Neural progenitor cell (in vitro differentiated cells): ENCODE data around the gene NCOR1. TPM values are rescaled to one million over a fixed set of nuclear protein-coding genes. Genes with fewer than 3 reads are reported as not detected.
A peak's percentile ranks its signal among the peaks of the same experiment; 100 is the strongest.

ENCODE experiments used
- DNase-seq: peaks from one replicate; pipeline ENCODE4 v3.0.0-alpha.2; 2016; ENCODE audit warnings: low spot score
- H2AFZ ChIP-seq: fragments of 200-600 bp; sonication (generic); replicated peaks from 2 replicates; pipeline ENCODE4 v1.6.1; 2016; ENCODE audit warnings: antibody characterized with exemption
- H3F3A ChIP-seq: fragments of 200-600 bp; sonication (generic); 2 replicates; pipeline ENCODE4 v1.6.1; 2016; ENCODE audit warnings: antibody characterized with exemption, low read depth
- H3K27ac ChIP-seq: fragments of 200-600 bp; sonication (generic); 2 replicates; pipeline ENCODE4 v1.5.1; 2016; ENCODE audit warnings: mild to moderate bottlenecking
- H3K27me3 ChIP-seq: fragments of 200-600 bp; sonication (generic); 2 replicates; pipeline ENCODE4 v1.6.1; 2016; ENCODE audit warnings: mild to moderate bottlenecking, moderate library complexity
- H3K36me3 ChIP-seq: fragments of 200-600 bp; sonication (generic); 2 replicates; pipeline ENCODE4 v1.5.1; 2016
- H3K4me1 ChIP-seq: fragments of 200-600 bp; sonication (generic); 2 replicates; pipeline ENCODE4 v1.6.1; 2016; ENCODE audit warnings: mixed run types
- H3K4me2 ChIP-seq: fragments of 200-600 bp; sonication (generic); 2 replicates; pipeline ENCODE4 v1.6.1; 2016
- H3K4me3 ChIP-seq: fragments of 200-600 bp; sonication (generic); 2 replicates; pipeline ENCODE4 v1.5.1; 2016
- H3K79me2 ChIP-seq: fragments of 200-600 bp; sonication (generic); 2 replicates; pipeline ENCODE4 v1.6.1; 2016; ENCODE audit warnings: low read depth
- H3K9ac ChIP-seq: fragments of 200-600 bp; sonication (generic); 2 replicates; pipeline ENCODE4 v1.6.1; 2016
- H3K9me3 ChIP-seq: fragments of 200-600 bp; sonication (generic); 2 replicates; pipeline ENCODE4 v1.5.1; 2016; ENCODE audit warnings: low read depth
- H4K20me1 ChIP-seq: fragments of 200-600 bp; sonication (generic); 2 replicates; pipeline ENCODE4 v1.6.1; 2016; ENCODE audit warnings: low read depth
- H3K27ac Mint-ChIP-seq: 3 replicates; pipeline ENCODE4 v1.8.0; 2021; ENCODE audit warnings: mixed read lengths
- H3K27me3 Mint-ChIP-seq: 2 replicates; pipeline ENCODE4 v1.8.0; 2022; ENCODE audit warnings: low read depth, mild to moderate bottlenecking, inconsistent platforms, moderate library complexity, mixed read lengths; ENCODE audit not compliant: insufficient read depth
- H3K36me3 Mint-ChIP-seq: 3 replicates; pipeline ENCODE4 v1.8.0; 2021; ENCODE audit warnings: mixed read lengths
- H3K4me1 Mint-ChIP-seq: 3 replicates; pipeline ENCODE4 v1.8.0; 2021; ENCODE audit warnings: mixed read lengths
- H3K4me3 Mint-ChIP-seq: 3 replicates; pipeline ENCODE4 v1.8.0; 2021; ENCODE audit warnings: mild to moderate bottlenecking, moderate library complexity, mixed read lengths
- H3K9me3 Mint-ChIP-seq: 3 replicates; pipeline ENCODE4 v1.8.0; 2020; ENCODE audit warnings: mixed read lengths
- EZH2 ChIP-seq: fragments of 200-600 bp; sonication (generic); IDR thresholded peaks from 2 replicates; pipeline ENCODE4 v1.6.1; 2017; ENCODE audit warnings: antibody characterized with exemption, mild to moderate bottlenecking, moderate library complexity
- EZH2phosphoT487 ChIP-seq: fragments of 200-600 bp; sonication (generic); IDR thresholded peaks from 2 replicates; pipeline ENCODE4 v1.6.1; 2017; ENCODE audit warnings: antibody characterized with exemption
- total RNA-seq: library from RNA; depleted of rRNA; stranded (reverse); fragments of >200 nt; gene quantifications from 2 replicates; pipeline ENCODE4 v1.2.3, GENCODE V29; 2015; ENCODE audit warnings: low replicate concordance
- TF ChIP-seq, protein P1 (sequence below): fragments of 200-600 bp; sonication (generic); IDR thresholded peaks from 2 replicates; pipeline ENCODE4 v1.5.1; 2017; ENCODE audit warnings: antibody characterized with exemption, mild to moderate bottlenecking

Gene NCOR1
- total RNA-seq, 1 donor from 2014 or later = 86.8 TPM

DNA sequence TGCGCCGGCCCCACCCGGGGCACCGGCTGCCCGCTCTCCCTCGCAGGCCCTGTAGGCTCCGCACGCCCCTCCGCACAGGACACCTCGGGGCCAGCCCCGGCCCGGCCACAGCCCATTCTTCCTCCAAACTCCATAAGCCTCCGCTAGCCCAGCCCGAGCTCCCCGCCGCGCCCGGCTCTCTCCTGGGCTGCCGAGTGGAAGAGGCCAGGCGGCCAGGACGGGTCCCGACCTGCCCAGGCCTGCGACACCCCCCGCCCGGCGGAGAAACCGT, 397 bp downstream of the NCOR1 start:
- no peak overlapping the region for H3K27ac Mint-ChIP-seq
- Histone ChIP-seq H3K4me1 (peaks cover 16% of the 10 kb centered on the region), H3K9me3 (no peaks in the 10 kb centered on the region), H3K27ac (peak overlapping the region; percentile 92), H3K4me2 (peak overlapping the region; percentile 86), H3K9ac (peak overlapping the region; percentile 94), H2AFZ (peak overlapping the region; percentile 83), H3K27me3 (no peaks in the 10 kb centered on the region), H3K4me3 (peak overlapping the region; percentile 96), H4K20me1 (peaks cover 24% of the 10 kb centered on the region), H3K36me3 (no peaks in the 10 kb centered on the region), H3F3A (peaks cover 20% of the 10 kb centered on the region), H3K79me2 (peaks cover 85% of the 10 kb centered on the region)
- H3K27me3 Mint-ChIP-seq = peaks cover 2% of the 10 kb centered on the region
- peaks cover 23% of the 10 kb centered on the region for H3K4me1 Mint-ChIP-seq
- no peak for TF ChIP-seq EZH2
- TF ChIP-seq, protein P1, sequence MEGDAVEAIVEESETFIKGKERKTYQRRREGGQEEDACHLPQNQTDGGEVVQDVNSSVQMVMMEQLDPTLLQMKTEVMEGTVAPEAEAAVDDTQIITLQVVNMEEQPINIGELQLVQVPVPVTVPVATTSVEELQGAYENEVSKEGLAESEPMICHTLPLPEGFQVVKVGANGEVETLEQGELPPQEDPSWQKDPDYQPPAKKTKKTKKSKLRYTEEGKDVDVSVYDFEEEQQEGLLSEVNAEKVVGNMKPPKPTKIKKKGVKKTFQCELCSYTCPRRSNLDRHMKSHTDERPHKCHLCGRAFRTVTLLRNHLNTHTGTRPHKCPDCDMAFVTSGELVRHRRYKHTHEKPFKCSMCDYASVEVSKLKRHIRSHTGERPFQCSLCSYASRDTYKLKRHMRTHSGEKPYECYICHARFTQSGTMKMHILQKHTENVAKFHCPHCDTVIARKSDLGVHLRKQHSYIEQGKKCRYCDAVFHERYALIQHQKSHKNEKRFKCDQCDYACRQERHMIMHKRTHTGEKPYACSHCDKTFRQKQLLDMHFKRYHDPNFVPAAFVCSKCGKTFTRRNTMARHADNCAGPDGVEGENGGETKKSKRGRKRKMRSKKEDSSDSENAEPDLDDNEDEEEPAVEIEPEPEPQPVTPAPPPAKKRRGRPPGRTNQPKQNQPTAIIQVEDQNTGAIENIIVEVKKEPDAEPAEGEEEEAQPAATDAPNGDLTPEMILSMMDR = no peak
- peak; percentile 75 for DNase-seq
- no peaks in the 10 kb centered on the region for H3K9me3 Mint-ChIP-seq
- H3K36me3 Mint-ChIP-seq = peaks cover 5% of the 10 kb centered on the region
- H3K4me3 Mint-ChIP-seq = peak overlapping the region; percentile 93

DNA sequence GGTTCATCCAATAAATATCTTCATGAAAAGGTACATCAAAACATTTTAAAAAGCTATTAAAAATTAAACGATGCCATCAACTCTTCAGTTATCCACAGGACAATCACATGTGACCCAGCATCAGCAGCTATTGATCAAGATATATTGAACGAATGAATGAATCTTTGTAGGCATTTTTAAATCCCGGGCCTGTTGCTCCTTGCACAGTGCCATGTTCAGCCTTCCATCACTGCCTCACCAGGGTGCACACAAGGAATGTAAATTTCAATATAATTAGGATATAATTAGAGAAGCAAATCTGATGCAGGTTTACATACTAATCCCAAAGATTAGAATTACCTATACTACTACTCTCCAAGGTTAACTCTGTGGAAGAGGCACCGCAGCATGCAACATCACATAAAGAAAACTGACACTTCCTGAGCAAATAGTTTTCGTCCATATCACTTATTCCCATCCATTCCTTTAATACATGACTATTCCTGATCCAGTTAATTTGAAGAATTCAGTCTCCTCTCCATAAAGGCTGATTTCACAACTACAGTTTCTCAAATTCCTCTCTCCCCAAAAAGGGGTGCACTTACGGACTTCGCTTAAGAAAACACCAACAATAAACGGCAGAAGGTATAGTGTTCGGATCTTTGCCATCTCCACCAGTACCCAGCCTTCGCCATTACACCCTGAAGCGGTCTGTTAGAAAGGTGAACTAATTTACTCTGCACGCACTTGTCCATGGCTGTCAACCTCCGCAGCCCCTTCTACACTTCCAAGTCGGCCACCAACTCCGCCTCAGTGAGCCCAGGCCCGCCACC, 938 bp downstream of the NCOR1 start:
- Mint-ChIP-seq H3K4me1 (peaks cover 23% of the 10 kb centered on the region), H3K9me3 (no peaks in the 10 kb centered on the region), H3K27ac (peak overlapping the region; percentile 28), H3K4me3 (peak overlapping the region; percentile 93), H3K36me3 (peaks cover 5% of the 10 kb centered on the region), H3K27me3 (peaks cover 2% of the 10 kb centered on the region)
- DNase-seq = peak; percentile 13
- no peaks in the 10 kb centered on the region for H3K36me3 ChIP-seq
- H3K9me3 ChIP-seq = no peaks in the 10 kb centered on the region
- peaks cover 87% of the 10 kb centered on the region for H3K79me2 ChIP-seq
- H3K4me3 ChIP-seq = peak overlapping the region; percentile 96
- peak overlapping the region; percentile 94 for H3K9ac ChIP-seq
- H3K4me2 ChIP-seq = peak overlapping the region; percentile 86
- TF ChIP-seq EZH2 (no peak), EZH2phosphoT487 (no peak)
- TF ChIP-seq, protein P1 = no peak
- H3K27ac ChIP-seq = peak overlapping the region; percentile 92
- peaks cover 24% of the 10 kb centered on the region for H4K20me1 ChIP-seq
- peak overlapping the region; percentile 83 for H2AFZ ChIP-seq
- H3K27me3 ChIP-seq = no peaks in the 10 kb centered on the region
- H3K4me1 ChIP-seq = peaks cover 16% of the 10 kb centered on the region
- peaks cover 20% of the 10 kb centered on the region for H3F3A ChIP-seq

DNA sequence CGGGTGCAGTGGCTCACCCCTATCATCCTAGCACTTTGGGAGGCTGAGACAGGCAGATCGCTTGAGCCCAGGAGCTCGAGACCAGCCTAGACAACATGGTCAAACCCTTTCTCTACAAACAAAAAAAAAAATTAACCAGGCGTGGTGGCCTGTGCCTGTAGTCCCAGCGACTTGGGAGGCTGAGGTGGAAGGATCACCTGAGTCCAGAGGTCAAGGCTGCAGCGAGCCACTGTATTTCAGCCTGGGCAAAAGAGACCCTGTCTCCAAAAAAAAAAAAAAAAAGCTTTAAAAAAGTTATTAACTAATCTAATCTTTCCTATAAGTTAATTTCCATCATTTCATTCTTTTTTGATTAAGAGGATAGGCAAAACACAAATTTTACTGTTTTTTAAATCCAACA, 2.5 kb downstream of the NCOR1 start:
- Histone ChIP-seq H3F3A (peaks cover 20% of the 10 kb centered on the region), H3K79me2 (peaks cover 87% of the 10 kb centered on the region), H3K4me3 (no peak overlapping the region), H2AFZ (no peak overlapping the region), H3K27me3 (no peaks in the 10 kb centered on the region), H3K36me3 (no peaks in the 10 kb centered on the region), H4K20me1 (peaks cover 28% of the 10 kb centered on the region), H3K9ac (no peak overlapping the region), H3K4me1 (peaks cover 9% of the 10 kb centered on the region), H3K9me3 (no peaks in the 10 kb centered on the region), H3K27ac (no peak overlapping the region), H3K4me2 (no peak overlapping the region)
- Mint-ChIP-seq H3K9me3 (peaks cover 4% of the 10 kb centered on the region), H3K4me1 (peaks cover 22% of the 10 kb centered on the region), H3K36me3 (peaks cover 8% of the 10 kb centered on the region), H3K27ac (no peak overlapping the region), H3K27me3 (peaks cover 2% of the 10 kb centered on the region), H3K4me3 (no peak overlapping the region)
- TF ChIP-seq, protein P1 = no peak
- TF ChIP-seq EZH2phosphoT487 (no peak), EZH2 (no peak)
- DNase-seq = no peak
